Esophagus squamous epithelium (tissue), 5 donors: ENCODE measurements around the gene CNPPD1. TPM values are rescaled to one million over a fixed set of nuclear protein-coding genes. Genes with fewer than 3 reads are reported as not detected.

Experiments used
- DNase-seq: peaks from one replicate; lab custom pipeline; 2025; lab: John Stamatoyannopoulos, UW
- H3K27ac ChIP-seq, 4 donors: fragments of 200-600 bp; sonication (generic); one replicate each; pipeline ENCODE4 v1.5.1; 2016 to 2019; ENCODE audit warnings: mild to moderate bottlenecking in 1 of 4
- H3K27me3 ChIP-seq, 4 donors: fragments of 200-600 bp; sonication (generic); 1 replicate in 3 of 4; 2 replicates in 1 of 4; pipeline versions ENCODE4 v1.5.1 to v1.6.0; 2017 to 2021; ENCODE audit warnings: antibody characterized with exemption in 1 of 4
- H3K36me3 ChIP-seq, 3 donors: fragments of 200-600 bp; sonication (generic); one replicate each; pipeline ENCODE4 v1.5.1; 2016 to 2019
- H3K4me1 ChIP-seq, 3 donors: fragments of 200-600 bp; sonication (generic); one replicate each; pipeline ENCODE4 v1.5.1; 2017 to 2019
- H3K4me3 ChIP-seq, 4 donors: fragments of 200-600 bp; sonication (generic); 1 replicate in 3 of 4; 2 replicates in 1 of 4; pipeline ENCODE4 v1.5.1; 2016 to 2019; ENCODE audit warnings: mild to moderate bottlenecking in 2 of 4, moderate library complexity in 1 of 4
- H3K9me3 ChIP-seq, 3 donors: fragments of 200-600 bp; sonication (generic); one replicate each; pipeline ENCODE4 v1.5.1; 2016 to 2019
- POLR2A ChIP-seq, 4 donors: fragments of 450-650 bp; IDR thresholded peaks; one replicate each; pipeline ENCODE4 v1.6.1; 2017; ENCODE audit warnings: antibody characterized with exemption in 4 of 4, mild to moderate bottlenecking in 4 of 4, moderate library complexity in 3 of 4
- WGBS, 2 donors: methylation state at CpG; one replicate each; pipeline ENCODE4 v1.1.5; 2018; 5-methylcytosine and 5-hydroxymethylcytosine counted together
- intact Hi-C: fragments of 100-400 bp; cut with DNase I; formaldehyde crosslinking; loops from one replicate; pipeline ENCODE4 v1.15.0; 2022
- total RNA-seq, 4 donors: library from RNA; depleted of rRNA; stranded (reverse); fragments of >200 nt; gene quantifications; one replicate each; pipeline ENCODE4 v1.1.0, GENCODE V29; 2016
- TF ChIP-seq, protein P1 (sequence below), 6 experiments: fragments of 450-650 bp in 4 of 6; fragments of 200-600 bp in 2 of 6; sonication (generic) in 2 of 6; IDR thresholded peaks; one replicate each; pipeline ENCODE4 v1.5.1; 2016 to 2019; ENCODE audit warnings: antibody characterized with exemption in 6 of 6, mild to moderate bottlenecking in 4 of 6, moderate library complexity in 4 of 6
- donor health status: DM: yes; HTN: yes; CAD: no.

The CNPPD1 gene
- total RNA-seq, 4 donors from 2014 or later: 35.3 to 49.8 (median 42.0) TPM

DNA sequence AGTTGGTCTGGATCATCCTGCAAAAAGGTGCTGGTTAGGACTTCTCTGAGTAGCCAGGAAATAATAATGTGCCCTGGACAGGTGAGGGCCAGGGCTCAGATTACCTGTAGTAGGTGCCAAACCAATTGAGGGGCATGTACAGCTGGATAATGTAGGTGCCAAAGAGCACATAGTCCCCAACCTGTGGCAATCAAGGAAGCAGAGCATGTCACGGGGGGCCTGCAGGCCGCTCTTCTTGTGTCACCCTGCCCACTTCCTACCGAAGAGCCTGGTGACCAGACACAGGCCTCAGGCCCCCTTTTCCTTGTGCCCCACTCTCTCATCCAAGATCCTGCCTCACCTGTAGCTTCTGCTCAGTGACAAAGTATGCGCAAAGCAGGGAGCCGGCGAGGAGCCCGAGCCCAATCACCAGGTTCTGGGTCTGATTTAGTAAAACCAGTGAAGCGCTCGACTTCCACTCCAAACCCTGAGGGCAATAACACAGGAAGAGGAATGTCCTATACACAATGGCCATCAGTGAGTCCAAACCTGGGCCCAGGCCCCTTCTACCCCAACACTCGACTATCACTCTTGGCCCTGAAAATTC is 36.9 kb upstream of the CNPPD1 start:
- no peak for DNase-seq
- Histone ChIP-seq H3K9me3 (no peaks in the 10 kb centered on the region), H3K4me3 (no peak overlapping the region), H3K36me3 (peaks cover 30 to 80% (median 39%) of the 10 kb centered on the region in 3 donors), H3K27ac (no peak overlapping the region), H3K4me1 (peaks cover 13 to 37% (median 22%) of the 10 kb centered on the region in 3 donors), H3K27me3 (no peaks in the 10 kb centered on the region)
- intact Hi-C loops: loop anchor here (10.0 kb wide), 1 partner anchor 49 kb away; the partner anchor contains the start of gene NHEJ1
- 86 to 92% methylated on average over 5 to 8 of the region's 10 CpGs for WGBS, 2 donors
- TF ChIP-seq, protein P1, sequence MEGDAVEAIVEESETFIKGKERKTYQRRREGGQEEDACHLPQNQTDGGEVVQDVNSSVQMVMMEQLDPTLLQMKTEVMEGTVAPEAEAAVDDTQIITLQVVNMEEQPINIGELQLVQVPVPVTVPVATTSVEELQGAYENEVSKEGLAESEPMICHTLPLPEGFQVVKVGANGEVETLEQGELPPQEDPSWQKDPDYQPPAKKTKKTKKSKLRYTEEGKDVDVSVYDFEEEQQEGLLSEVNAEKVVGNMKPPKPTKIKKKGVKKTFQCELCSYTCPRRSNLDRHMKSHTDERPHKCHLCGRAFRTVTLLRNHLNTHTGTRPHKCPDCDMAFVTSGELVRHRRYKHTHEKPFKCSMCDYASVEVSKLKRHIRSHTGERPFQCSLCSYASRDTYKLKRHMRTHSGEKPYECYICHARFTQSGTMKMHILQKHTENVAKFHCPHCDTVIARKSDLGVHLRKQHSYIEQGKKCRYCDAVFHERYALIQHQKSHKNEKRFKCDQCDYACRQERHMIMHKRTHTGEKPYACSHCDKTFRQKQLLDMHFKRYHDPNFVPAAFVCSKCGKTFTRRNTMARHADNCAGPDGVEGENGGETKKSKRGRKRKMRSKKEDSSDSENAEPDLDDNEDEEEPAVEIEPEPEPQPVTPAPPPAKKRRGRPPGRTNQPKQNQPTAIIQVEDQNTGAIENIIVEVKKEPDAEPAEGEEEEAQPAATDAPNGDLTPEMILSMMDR (IDR thresholded peaks at IDR 0.05): no peak
- no peak for TF ChIP-seq POLR2A (IDR thresholded peaks at IDR 0.05)

DNA sequence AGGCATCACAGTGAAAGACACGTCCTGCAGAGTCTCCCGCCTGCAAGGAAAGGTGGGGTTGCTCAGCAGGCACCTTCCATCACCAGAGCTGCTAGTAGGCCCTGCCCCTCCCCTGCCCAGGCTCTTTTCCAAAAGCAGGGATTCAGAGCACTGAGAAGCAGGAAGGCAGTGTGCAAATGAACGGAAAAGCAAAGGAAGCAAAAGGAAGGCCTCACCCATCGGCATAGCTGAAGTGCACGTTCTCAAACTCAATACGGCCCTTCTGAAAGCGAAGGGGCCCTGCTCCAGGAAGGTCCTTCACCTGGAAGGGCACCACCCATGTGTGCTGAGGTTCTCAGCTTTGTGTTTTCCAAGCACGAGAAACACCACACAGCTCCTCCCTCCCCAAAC is 36.3 kb upstream of the CNPPD1 start:
- Histone ChIP-seq H3K27me3 (no peaks in the 10 kb centered on the region), H3K27ac (no peak overlapping the region), H3K36me3 (peaks cover 30 to 85% (median 39%) of the 10 kb centered on the region in 3 donors), H3K9me3 (no peaks in the 10 kb centered on the region), H3K4me1 (peaks cover 18 to 37% (median 20%) of the 10 kb centered on the region in 3 donors), H3K4me3 (no peak overlapping the region)
- no peak for DNase-seq
- TF ChIP-seq, protein P1 (IDR thresholded peaks at IDR 0.05): no peak
- TF ChIP-seq POLR2A (IDR thresholded peaks at IDR 0.05): no peak
- intact Hi-C loops: loop anchor here (10.0 kb wide), 1 partner anchor 48 kb away; the partner anchor contains the start of gene NHEJ1
- WGBS, 2 donors: 67 to 93% methylated on average over 5 to 6 of the region's 8 CpGs

DNA sequence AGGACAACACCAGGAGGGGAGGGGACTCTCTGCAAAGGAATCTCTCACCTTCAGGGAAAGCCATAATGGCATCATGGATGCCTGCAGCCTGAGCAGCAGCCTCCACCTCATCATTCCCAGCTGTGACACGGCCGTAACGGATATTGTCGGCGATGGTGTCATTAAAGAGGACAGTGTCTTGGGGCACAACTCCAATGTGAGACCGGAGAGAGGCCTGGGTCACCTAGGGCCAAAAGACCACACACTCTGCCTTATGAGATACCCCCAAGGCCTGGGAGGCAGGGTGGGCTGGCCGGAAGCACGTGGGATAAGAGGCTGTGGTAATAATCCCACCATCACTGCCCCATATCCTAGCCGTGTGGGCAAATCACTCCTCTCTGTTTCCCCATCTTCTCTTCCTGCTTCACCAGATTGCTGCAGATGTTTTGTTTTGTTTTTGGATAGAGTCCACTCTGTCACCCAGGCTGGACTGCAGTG is 34.2 kb upstream of the CNPPD1 start:
- Histone ChIP-seq H3K36me3 (peaks cover 30 to 79% (median 38%) of the 10 kb centered on the region in 3 donors), H3K4me3 (no peak overlapping the region), H3K27ac (no peak overlapping the region), H3K27me3 (no peaks in the 10 kb centered on the region), H3K9me3 (no peaks in the 10 kb centered on the region), H3K4me1 (peaks cover 12 to 33% (median 14%) of the 10 kb centered on the region in 3 donors)
- 85 to 90% methylated on average over 9 of the region's 9 CpGs for WGBS, 2 donors
- intact Hi-C loops: loop anchor here (10.0 kb wide), 1 partner anchor 46 kb away; the partner anchor contains the start of gene NHEJ1
- TF ChIP-seq, protein P1 (IDR thresholded peaks at IDR 0.05): no peak
- no peak for TF ChIP-seq POLR2A (IDR thresholded peaks at IDR 0.05)
- DNase-seq: no peak

DNA sequence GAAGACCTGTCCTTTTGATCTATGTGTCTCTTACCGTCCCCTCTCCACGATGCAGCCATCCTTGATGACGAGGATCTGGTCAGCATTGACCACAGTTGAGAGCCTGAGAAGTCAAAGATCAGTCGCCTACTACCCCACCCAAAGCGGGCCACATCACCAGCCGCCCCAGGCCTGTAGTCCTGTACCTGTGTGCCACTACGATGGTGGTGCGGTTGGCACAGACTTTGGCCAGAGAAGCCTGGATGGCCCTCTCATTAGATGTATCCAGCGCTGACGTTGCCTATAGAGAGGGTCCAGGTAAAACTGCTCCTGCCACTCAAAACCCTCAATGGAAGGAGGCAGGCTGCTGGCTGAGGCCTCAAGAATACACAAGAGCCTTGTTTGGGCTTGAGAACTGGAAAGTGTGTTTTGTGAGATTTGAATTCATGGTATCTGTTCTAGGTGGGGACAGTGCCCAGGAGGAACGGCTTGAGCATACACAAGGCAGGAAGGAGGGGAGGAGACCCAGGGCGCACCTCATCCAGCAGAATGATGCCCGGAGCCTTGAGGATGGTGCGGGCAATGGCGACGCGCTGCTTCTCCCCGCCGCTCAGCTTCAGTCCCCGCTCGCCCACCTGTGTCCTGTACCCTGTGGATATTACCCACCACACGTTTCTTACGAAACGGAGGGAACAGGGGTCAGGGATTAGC is 33.6 kb upstream of the CNPPD1 start:
- peaks cover 30 to 73% (median 35%) of the 10 kb centered on the region in 3 donors for H3K36me3 ChIP-seq
- peak overlapping the region in 1 of 4 donors; percentile 21 for H3K27ac ChIP-seq
- DNase-seq: no peak
- H3K9me3 ChIP-seq: no peaks in the 10 kb centered on the region
- peaks cover 12 to 34% (median 14%) of the 10 kb centered on the region in 3 donors for H3K4me1 ChIP-seq
- no peak overlapping the region for H3K4me3 ChIP-seq
- WGBS, 2 donors: 89 to 94% methylated on average over 16 to 18 of the region's 24 CpGs
- intact Hi-C loops: loop anchor here (10.0 kb wide), 1 partner anchor 46 kb away; the partner anchor contains the start of gene NHEJ1
- no peaks in the 10 kb centered on the region for H3K27me3 ChIP-seq
- TF ChIP-seq, protein P1 (IDR thresholded peaks at IDR 0.05): no peak
- TF ChIP-seq POLR2A (IDR thresholded peaks at IDR 0.05): no peak
